ENCODE measurements around the gene FAH.

Gene FAH

GRCh38 chr15:80202016-80202315 is 49.2 kb downstream of the FAH start:
- no peak for DNase-seq

- DNase-seq = no peak
Observed at GRCh38 chr15:80202641-80203360, 50.0 kb downstream of the FAH start.

DNA sequence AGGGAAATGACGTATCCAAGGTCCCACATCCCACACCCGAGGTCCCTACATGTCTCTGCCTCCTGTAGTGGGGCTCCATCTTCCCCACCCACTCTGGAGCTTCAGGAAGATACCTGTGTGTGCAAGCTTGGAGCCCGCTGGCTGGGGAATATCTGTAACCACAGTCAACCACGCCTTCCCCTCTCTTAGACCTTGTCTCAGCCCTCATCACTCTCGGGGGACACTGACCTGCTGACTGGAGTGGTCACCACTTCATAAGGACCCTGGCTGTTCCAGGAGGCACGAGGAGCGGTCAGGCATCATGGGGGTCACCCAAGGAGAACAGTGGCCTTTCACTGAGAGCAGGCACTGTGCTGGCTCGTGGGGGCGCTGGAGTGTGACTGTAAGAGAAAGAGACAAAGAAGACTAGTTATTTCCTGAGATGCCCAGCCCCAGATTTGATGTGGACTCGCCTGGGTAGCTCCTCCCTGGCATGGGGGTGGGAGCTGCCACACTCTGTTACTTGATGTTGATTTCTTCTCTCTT is 50.6 kb downstream of the FAH start:
- no peak for DNase-seq

DNA sequence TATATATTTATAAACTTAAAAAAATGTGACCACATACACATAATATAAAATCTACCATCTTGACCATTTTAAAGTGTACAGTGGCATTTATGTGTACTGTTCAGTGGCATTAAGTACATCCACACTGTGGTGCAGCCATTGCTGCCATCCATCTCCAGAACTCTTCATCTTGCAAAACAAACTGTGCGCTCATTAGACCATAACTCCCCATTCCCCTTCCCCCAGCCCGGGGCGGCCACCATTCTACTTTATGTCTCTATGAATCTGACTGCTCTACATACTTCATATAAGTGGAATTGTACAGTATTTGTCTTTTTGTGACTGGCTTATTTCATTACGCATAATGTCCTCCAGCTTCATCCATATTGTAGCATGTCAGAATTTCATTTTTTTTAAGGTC is 51.4 kb downstream of the FAH start:
- no peak for DNase-seq

DNA sequence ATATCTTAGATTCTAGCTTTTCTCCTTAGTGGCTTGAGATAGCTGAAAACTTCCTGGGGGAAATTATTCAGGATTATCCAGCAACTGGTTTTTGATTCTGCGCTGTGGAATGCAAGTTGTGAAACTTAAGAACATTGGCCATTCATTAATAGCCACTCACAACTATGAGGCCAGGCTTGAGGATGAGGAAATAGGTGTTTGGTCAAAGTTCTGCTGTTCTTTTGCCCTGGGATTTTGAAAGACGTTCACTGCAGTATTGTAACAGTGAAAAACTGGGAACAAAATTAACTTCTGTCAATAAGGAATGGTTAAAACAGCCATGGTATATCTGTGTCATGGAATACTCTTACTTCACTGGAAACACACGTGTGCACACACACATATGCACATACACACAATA is 55.1 kb downstream of the FAH start:
- no peak for DNase-seq

GRCh38 chr15:80208758-80209734 is 56.2 kb downstream of the FAH start:
- DNase-seq = no peak

GRCh38 chr15:80210611-80211573 is 58.1 kb downstream of the FAH start:
- DNase-seq = no peak

DNA sequence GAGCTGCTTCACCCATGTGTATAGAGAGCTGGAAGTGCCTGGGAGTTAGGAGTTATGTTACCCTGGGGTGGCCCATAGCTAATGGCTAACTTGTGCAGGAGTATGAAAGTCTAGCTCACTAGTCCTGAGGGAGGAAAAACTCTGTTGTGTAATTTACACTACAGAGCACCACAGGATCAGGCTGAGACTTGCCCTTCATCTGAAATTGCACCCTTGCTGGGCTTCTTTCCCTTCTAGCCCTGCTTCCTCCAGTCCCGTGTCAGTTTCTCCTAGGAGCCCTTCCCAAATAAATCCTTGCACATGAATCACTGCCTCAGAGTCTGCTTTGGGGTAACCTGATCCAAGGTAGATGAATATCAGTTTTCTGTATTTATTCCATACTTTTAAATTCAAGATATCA is 59.2 kb downstream of the FAH start:
- DNase-seq = no peak

- DNase-seq = no peak
Observed at GRCh38 chr15:80214910-80215309, 62.1 kb downstream of the FAH start.

GRCh38 chr15:80216141-80216540 is 63.3 kb downstream of the FAH start:
- DNase-seq = no peak

GRCh38 chr15:80216911-80217310 is 64.1 kb downstream of the FAH start:
- DNase-seq = no peak

- no peak for DNase-seq
Observed at GRCh38 chr15:80217327-80217900, 64.6 kb downstream of the FAH start.

- no peak for DNase-seq
Observed at GRCh38 chr15:80219955-80220354, 67.2 kb downstream of the FAH start.

DNA sequence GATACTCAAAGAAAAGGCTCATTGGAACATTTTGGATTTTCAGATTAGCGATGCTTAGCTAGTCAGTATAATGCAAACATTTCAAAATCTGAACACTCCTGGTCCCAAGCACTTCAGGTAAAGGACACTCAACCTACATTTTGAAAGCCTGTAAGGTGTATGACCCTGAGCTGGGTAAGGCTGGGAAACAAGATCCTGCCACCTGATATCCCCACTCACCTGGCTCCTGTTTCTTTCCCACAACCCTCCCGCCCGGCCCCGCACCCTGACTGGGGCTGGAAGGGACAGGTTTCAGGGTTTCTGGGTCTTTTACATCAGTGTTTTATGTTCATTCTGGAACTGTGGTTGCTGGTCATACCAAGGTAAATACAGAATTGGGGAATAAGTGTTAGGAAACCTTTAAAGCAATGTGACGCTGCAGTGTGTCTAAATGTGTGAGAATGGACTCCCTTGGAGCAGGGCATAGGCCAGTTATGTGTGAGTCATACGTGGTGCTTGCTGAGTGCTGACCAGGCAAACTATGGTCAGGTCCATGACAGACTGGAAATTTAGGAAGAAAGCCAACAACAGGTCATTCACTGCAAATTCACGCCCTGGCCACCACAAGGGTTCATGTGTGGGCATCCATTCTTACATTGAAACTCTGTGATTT is 76.3 kb downstream of the FAH start:
- no peak for DNase-seq

- no peak for DNase-seq
Observed at GRCh38 chr15:80231371-80231770, 78.6 kb downstream of the FAH start.

- no peak for DNase-seq
Observed at GRCh38 chr15:80233581-80233980, 80.8 kb downstream of the FAH start.

GRCh38 chr15:80234883-80235282 is 82.1 kb downstream of the FAH start:
- DNase-seq = peak; percentile 7
